OCI-M1 (cell line): ENCODE measurements around the gene SERPINA10.

ENCODE experiments used
- DNase-seq: peaks from one replicate; lab custom pipeline; 2025; lab: John Stamatoyannopoulos, UW

SERPINA10 gene

DNA sequence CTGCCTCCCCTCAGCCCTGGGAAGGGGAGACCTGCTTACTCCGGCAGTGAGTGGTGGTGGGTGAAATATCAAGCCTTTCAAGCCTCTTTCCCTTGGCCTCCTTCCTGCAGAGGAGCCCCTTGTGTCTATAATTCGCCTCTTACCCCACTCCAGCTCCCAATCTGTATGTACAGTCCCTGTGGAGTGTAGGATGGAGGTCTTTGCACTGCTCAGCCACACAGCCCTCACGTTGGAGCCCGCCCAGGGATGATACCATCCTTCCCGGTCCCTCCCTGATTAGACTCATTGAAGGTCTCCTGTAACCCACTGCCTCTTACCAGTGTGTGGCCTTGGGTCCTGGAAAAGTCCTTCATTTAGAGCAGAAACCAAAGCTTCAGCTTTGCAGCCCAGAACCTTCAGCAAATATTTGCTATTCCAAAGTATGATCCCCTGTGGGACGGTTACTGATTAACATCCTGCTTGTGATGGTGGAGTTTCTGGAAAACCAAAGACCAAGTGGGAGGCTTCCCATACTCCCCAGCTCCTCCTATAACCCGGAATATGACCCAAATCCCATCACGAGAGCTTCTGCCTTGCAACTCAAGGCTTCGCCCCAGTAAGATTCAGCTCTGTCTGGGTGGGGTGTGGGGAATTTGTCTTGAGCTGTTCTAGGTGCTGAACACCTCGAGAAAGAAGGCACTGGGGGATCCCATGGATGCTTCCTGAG, at the start of gene SERPINA10:
TSS of gene SERPINA10 (minus strand) at position 397 of the 706 bp plus-strand sequence. CDS start 2,675 bp downstream, outside the sequence.
- no peak for DNase-seq

DNA sequence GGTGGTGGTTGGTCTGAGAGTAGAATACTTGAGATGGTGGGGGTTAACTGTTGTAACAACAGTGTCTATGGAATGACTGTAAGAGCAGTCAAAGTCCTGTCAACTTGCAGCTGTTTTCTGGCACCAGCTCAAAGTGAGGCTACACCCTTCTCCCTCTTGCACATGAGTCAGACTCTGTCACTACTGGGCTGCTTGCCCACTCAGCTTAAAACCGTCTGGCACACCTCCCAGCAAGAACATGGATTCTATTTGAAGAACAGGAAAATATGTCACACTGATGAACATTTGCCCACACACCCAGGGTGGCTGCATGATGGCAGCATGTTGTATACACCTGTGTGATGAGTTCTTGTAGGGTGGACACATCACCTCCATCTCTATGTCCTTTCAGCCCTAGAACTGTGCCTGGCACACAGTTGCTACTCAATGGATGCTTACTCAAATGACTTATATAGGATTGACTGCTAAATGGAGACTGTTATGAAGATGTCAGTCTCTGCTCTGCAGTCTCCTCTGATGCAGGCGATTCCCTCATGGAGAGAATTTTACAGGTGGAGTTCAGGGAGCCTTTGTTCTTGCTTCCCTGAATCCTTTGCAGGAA, 49.4 kb upstream of the SERPINA10 start:
- no peak for DNase-seq

DNA sequence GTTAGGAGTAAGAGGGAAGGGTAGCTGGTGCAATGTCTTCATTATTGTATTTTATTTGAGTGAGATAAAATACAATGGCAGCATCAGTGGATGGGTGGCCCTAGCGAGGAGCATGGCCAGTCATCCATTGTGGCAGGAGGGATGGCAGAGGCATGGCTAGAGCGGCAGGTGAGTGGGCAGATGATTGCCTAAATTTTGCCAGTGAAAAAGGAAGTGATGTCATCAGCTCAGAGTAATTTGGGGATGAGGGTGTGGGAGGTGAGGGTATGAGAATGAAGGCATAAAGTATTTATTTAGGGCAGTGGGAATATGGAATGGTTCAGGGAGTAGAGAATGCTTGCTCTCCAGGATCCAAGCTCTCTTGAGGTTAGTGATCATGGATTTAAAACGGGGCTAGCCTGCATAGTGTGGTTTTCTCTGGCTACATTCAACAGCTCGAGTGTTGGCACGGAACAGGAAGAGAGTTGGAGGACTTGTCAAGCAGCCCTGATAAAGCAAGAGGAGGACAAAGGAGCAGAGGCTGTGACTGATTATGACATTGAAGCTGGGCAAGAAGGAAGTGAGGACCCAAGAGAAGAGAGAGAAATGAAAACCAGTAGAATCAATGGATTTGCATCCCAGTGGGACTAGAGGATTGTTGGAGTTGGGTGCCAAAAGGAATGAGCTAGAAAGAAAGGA, 48.7 kb upstream of the SERPINA10 start:
- no peak for DNase-seq

DNA sequence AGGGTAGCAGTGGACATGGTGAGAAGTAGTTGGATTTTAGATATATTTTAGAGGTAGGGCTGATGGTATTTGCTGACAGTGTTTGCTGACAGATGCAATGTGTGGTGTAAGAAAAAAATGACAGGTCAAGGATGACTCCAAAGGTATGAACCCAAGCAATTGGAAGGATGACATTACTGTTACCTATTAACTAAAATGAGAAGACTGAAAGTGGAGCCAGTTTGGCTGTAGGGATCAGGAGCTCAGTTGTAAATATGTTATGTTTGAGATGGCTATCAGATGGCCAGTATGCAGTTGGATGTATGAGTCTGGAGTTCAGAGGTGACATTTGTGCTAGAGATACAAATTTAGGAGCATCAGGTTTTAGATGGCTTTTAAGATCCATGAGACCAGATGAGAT, 47.5 kb upstream of the SERPINA10 start:
- no peak for DNase-seq

DNA sequence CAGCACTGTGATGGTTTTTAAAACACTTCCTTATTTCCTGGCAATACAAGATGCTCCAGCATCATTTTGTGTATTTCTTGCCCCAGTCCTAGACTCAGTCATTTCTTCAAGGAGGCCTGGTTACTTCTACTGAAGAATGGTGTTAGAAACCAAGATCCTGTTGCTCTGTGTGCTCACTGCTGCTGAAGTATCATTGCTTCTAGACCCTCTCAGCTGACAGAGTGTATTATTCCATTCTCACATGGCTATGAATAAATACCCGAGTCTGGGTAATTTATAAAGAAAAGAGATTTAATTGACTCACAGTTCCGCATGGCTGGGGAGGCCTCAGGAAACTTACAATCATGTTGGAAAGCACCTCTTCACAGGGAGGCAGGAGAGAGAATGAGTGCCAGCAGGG, 45.0 kb upstream of the SERPINA10 start:
- no peak for DNase-seq

GRCh38 chr14:94337274-94337673, 44.2 kb upstream of the SERPINA10 start:
- no peak for DNase-seq

GRCh38 chr14:94334872-94335271, 41.8 kb upstream of the SERPINA10 start:
- no peak for DNase-seq

DNA sequence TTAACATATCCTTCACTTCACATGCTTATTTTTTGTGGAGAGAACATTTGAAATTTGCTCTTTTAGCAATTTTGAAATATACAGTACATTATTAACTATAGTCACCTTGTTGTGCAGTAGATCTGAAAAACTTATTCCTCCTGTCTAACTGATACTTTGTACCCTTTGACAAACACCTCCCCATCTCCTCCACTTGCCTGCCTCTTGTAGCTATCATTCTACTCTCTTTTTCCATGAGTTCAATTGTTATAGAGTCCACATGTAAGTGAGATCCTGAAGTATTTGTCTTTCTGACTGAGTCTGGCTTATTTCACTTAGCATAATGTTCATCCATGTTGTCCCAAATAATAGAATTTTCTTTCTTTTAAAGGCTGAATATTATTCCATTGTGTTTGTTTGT, 39.5 kb upstream of the SERPINA10 start:
- no peak for DNase-seq

DNA sequence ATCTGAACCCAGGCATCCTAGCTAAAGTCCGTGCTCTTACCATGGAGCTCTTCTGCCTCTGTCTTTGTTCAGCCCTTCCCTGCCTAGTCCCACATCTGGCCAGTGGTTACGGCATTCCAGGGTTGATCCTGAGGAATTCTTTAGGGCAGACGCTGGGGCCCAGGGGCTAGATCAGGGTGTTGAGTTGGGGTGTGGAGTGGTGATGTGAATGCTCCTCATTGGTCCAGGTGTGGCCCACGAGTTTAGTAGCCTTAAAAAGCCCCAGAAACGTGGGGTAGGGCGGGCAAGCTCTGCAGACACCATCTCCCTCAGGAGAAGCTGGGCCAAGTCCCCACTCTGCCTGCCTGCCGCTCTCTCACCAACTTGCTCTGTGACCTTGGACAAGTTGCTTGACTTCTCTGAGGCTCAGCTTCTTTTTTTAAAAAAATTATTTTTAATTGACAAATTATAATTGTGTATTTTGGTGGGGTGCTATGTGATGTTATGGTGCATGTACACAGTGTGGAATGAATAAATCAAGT, 39.1 kb upstream of the SERPINA10 start:
- DNase-seq: no peak

DNA sequence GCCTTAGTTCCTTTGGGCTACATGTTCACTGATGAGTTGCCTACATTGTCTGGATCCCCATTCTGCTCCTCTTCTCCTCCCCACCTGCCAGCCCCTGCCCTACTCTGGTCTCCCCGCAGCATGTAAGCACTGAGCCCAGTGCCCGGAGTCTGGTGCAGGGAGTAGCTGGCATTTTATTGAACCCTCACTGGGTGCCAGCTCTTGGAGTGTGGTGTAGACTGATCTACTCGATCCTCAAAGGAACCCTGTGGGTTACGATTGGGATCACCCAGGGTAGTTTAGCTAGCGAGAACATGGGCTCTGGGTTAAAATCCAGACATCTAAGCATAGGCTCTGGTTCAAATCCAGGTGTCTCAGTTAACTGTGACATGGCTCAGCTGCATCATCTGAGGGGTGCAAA, 38.4 kb upstream of the SERPINA10 start:
- DNase-seq: no peak

DNA sequence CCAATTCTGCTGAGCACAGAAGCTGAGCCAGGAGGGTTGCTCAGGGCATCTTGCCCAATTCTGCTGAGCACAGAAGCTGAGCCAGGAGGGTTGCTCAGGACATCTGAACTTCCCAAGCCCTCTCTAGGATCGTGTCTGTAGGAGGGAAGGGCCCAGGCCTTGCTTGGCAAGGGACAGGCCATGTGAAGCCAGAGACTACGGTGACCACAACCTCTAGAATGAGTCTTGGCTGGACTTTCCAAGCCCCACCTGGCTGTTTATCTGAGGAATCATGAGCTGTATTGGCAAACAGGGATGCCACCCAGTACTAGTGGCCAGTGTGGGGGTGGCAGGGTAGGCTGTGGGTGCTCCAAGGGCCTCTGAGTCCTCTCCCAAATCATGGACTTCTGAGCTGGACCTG, 37.8 kb upstream of the SERPINA10 start:
- no peak for DNase-seq

DNA sequence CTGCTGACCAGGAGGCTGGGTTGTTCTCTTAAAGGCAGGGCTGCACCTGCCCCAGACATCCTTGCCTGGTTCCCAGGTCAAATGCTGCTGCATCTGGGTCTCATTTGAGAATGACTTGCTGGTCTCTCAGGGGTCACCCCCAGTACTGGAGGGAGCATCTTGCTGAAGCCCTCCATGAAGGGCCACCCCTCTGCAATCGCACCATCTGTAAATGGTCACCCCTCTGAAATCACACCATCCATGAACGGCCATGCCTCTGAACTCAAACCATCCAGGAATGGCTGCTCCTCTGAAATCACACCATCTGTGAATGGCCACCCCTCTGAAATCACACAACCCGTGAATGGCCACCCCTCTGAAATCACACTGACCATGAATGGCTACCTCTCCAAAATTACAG, 37.4 kb upstream of the SERPINA10 start:
- no peak for DNase-seq

GRCh38 chr14:94329857-94330256, 36.8 kb upstream of the SERPINA10 start:
- DNase-seq: no peak

DNA sequence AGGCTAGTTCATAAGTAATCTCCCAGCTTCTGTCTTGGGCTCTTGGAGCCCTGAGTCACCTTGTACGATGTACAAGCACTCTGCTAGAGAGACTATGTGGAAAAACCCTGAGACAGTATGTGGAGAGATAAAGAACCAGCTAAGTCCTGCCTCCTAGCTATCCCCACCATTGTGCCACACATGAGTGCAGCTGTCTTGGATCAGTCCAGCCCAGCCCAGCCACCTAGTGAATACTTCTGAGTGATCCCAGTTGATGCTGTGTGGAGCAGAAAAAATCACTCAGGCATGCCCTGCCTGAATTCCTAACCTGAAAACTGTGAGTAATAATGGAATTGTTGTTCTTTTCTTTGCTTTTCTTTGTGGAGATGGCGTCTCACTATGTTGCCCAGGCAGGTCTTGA, 35.1 kb upstream of the SERPINA10 start:
- DNase-seq: no peak

DNA sequence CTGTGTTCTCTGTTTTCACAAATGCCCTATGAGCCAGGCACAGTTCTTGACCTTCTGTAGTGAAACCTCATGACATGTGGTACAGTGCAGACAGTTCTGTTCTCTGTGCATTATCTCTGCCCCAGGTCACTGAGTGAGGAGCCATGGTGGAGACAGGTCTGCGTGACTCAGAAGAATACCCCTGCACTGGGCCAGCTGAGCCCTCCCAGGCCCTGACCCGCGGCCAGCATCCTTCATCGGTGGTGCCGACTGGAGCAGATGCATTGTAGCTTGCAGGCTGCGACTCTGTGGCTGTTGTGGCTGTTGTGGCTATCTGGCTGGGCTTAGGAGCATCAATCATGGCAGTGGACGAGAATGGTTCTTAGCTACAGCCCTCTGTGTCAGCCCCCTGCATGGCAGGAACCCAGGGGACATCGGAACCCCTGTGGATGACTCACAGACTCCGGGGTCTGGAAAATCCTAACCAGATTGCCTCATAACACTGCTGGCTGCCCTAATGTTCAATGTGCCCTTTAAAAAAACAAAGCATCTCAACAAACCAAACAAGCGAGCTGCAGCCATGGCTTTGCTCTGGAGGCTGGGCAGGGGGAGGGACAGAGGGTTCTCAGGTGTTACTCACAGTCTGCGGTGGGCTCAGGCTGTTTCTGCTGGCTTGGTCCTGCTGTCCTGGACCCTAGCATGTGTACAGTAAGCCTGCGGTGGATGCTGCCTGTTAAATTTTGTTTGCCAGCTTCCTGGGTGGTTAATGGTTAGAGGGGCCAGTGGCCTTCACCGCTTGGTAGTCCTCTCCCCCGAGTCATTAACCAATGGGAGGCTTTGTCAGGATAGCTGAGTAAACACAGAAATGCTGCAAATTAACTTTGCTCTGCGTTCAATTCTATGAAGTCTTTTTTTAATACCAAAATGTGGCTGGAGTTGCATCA, 29.8 kb upstream of the SERPINA10 start, which contains the start of gene SERPINA6:
TSS of gene SERPINA6 (minus strand) at position 689 of the 923 bp plus-strand sequence. CDS start 8,688 bp downstream, outside the sequence.
- DNase-seq: no peak

- DNase-seq: no peak
Measured at GRCh38 chr14:94321421-94322271, 28.6 kb upstream of the SERPINA10 start.

- DNase-seq: no peak
Measured at GRCh38 chr14:94320243-94320642, 27.2 kb upstream of the SERPINA10 start.

DNA sequence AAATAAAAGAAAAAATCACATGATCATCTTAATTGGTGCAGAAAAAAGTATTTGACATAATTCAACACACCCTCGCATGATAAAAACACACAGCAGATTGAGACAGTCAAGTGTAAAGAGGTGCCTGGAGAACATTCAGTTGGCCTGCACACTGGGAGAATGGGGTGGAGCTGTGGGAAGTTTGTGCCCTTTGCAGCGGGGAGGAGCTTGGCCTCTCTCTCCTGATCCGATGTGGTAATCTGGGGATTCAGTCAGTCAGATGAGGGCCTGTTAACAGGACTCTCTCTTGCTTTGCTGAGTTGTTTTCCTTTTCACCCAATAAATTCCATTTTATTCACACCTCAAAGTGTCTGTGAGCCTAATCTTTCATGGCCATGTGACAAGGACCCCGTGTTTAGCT, 24.2 kb upstream of the SERPINA10 start:
- DNase-seq: no peak

DNA sequence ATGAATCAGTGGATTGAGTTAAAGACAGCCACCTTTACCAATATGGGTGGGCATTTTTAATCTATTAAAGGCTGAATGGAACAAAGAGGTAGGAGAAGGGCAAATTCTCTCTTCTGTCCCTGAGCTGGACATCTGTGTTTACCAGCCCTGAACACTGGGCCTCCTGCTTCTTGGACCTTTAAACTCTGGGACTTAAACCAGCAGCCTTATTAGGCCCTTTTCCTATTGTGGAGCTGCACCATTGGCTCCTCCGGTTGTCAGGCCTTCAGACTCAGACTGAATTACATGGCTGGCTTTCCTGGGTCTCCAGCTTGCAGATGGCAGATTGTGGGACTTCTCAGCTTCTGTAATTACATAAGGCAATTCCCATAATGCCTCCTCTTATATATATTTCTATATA, 23.6 kb upstream of the SERPINA10 start:
- no peak for DNase-seq

GRCh38 chr14:94314890-94315289, 21.8 kb upstream of the SERPINA10 start:
- DNase-seq: no peak
